ENCODE measurements around the gene SPATA16. TPM values are rescaled to one million over a fixed set of nuclear protein-coding genes. Genes with fewer than 3 reads are reported as not detected.
"Not testable (repeated sequence)": the region's sequence is repeated elsewhere in the genome, so short reads cannot be mapped to it uniquely, and the experiment has no call there.

SPATA16 gene
- total RNA-seq, 4 donors from 2014 or later: not detected

- intact Hi-C loops (cut with DNase I; ENCODE audit: low total_unique reads): no loop called here
- no peak for DNase-seq (ENCODE audit: low spot score in 2 of 2)
- no peak overlapping the region for H3K4me3 ChIP-seq (ENCODE audit: low read depth, poor library complexity, severe bottlenecking)
- WGBS, 2 donors: 90 to 91% methylated on average over 5 of the region's 5 CpGs
- TF ChIP-seq CTCF (IDR thresholded peaks at IDR 0.05) (no peak), POLR2A (IDR thresholded peaks at IDR 0.05) (no peak)
Observed at GRCh38 chr3:172972717-172973116, 168.3 kb downstream of the SPATA16 start.

GRCh38 chr3:172972067-172972466 is 169.0 kb downstream of the SPATA16 start:
- WGBS, 2 donors: 63 to 74% methylated on average over 1 of the region's 1 CpG
- intact Hi-C loops (cut with DNase I; ENCODE audit: low total_unique reads): no loop called here
- TF ChIP-seq POLR2A (IDR thresholded peaks at IDR 0.05) (no peak), CTCF (IDR thresholded peaks at IDR 0.05) (no peak)
- DNase-seq (ENCODE audit: low spot score in 2 of 2): no peak
- no peak overlapping the region for H3K4me3 ChIP-seq (ENCODE audit: low read depth, poor library complexity, severe bottlenecking)

GRCh38 chr3:172968646-172969045 is 172.4 kb downstream of the SPATA16 start:
- H3K4me3 ChIP-seq (ENCODE audit: low read depth, poor library complexity, severe bottlenecking): no peak overlapping the region
- no peak for DNase-seq (ENCODE audit: low spot score in 2 of 2)
- TF ChIP-seq CTCF (IDR thresholded peaks at IDR 0.05) (no peak), POLR2A (IDR thresholded peaks at IDR 0.05) (no peak)
- WGBS, 2 donors: 43 to 52% methylated on average over 2 of the region's 2 CpGs
- intact Hi-C loops (cut with DNase I; ENCODE audit: low total_unique reads): no loop called here

- 87 to 92% methylated on average over 2 of the region's 2 CpGs for WGBS, 2 donors
- TF ChIP-seq CTCF (IDR thresholded peaks at IDR 0.05) (no peak), POLR2A (IDR thresholded peaks at IDR 0.05) (no peak)
- intact Hi-C loops (cut with DNase I; ENCODE audit: low total_unique reads): no loop called here
- H3K4me3 ChIP-seq (ENCODE audit: low read depth, poor library complexity, severe bottlenecking): no peak overlapping the region
- DNase-seq (ENCODE audit: low spot score in 2 of 2): no peak
Observed at GRCh38 chr3:172965256-172965655, 175.8 kb downstream of the SPATA16 start.

GRCh38 chr3:172960626-172961182 is 180.3 kb downstream of the SPATA16 start:
- H3K4me3 ChIP-seq (ENCODE audit: low read depth, poor library complexity, severe bottlenecking); intact Hi-C loops (cut with DNase I; ENCODE audit: low total_unique reads); DNase-seq (ENCODE audit: low spot score in 2 of 2): not testable (repeated sequence)
- WGBS, 2 donors: 82 to 88% methylated on average over 3 of the region's 3 CpGs

GRCh38 chr3:172958565-172958964 is 182.5 kb downstream of the SPATA16 start:
- intact Hi-C loops (cut with DNase I; ENCODE audit: low total_unique reads): no loop called here
- DNase-seq (ENCODE audit: low spot score in 2 of 2): no peak
- no peak overlapping the region for H3K4me3 ChIP-seq (ENCODE audit: low read depth, poor library complexity, severe bottlenecking)
- no peak for TF ChIP-seq CTCF (IDR thresholded peaks at IDR 0.05)
- no peak for TF ChIP-seq POLR2A (IDR thresholded peaks at IDR 0.05)
- whole genome bisulfite sequencing, 2 donors: 73 to 91% methylated on average over 2 of the region's 2 CpGs

All from lower leg skin (tissue), 4 donors.